GM12875 (cell line): ENCODE measurements around the gene SIRT3.

Experiments
- H3K4me3 ChIP-seq: one replicate; pipeline ENCODE4 v1.5.1; 2011; ENCODE audit warnings: low read depth, low read length, control low read depth
- CTCF ChIP-seq: IDR thresholded peaks from 2 replicates; pipeline ENCODE4 v1.5.1; 2011; ENCODE audit warnings: low read depth, mild to moderate bottlenecking, control low read depth, inconsistent platforms, low read length, moderate library complexity, borderline replicate concordance; ENCODE audit not compliant: insufficient read depth

The SIRT3 gene

GRCh38 chr11:207863-208180 lies 28.3 kb downstream of the SIRT3 start:
- TF ChIP-seq CTCF = no peak
- H3K4me3 ChIP-seq = peak overlapping the region; percentile 89

- H3K4me3 ChIP-seq = peak within 1 kb of the TSS; percentile 98
- no peak for TF ChIP-seq CTCF
Measured at GRCh38 chr11:207208-207862, 28.8 kb downstream of the SIRT3 start, which contains the start of the genes BET1L and RIC8A. Gene BET1L, minus strand, starts transcription at chr11:207399. Its CDS starts 78 bp downstream, at chr11:207321. Gene RIC8A, plus strand, starts transcription at chr11:207708. Its CDS starts 1,147 bp downstream, at chr11:208855.

GRCh38 chr11:206526-207207 lies 29.5 kb downstream of the SIRT3 start:
- TF ChIP-seq CTCF = no peak
- peak overlapping the region; percentile 98 for H3K4me3 ChIP-seq

GRCh38 chr11:206002-206384 lies 30.1 kb downstream of the SIRT3 start:
- no peak for TF ChIP-seq CTCF
- H3K4me3 ChIP-seq = peak overlapping the region; percentile 98

- no peak for TF ChIP-seq CTCF
- no peak overlapping the region for H3K4me3 ChIP-seq
Measured at GRCh38 chr11:205221-206001, 30.7 kb downstream of the SIRT3 start.

GRCh38 chr11:204587-205109 lies 31.5 kb downstream of the SIRT3 start:
- H3K4me3 ChIP-seq = no peak overlapping the region
- no peak for TF ChIP-seq CTCF
